HPDE6-E6E7 (cell line): ENCODE data around the gene ITGAL.

Source experiments
- DNase-seq: peaks from one replicate; pipeline ENCODE4 v3.0.0; 2011; ENCODE audit warnings: missing footprints; ENCODE audit errors: extremely low spot score

Gene ITGAL

DNA sequence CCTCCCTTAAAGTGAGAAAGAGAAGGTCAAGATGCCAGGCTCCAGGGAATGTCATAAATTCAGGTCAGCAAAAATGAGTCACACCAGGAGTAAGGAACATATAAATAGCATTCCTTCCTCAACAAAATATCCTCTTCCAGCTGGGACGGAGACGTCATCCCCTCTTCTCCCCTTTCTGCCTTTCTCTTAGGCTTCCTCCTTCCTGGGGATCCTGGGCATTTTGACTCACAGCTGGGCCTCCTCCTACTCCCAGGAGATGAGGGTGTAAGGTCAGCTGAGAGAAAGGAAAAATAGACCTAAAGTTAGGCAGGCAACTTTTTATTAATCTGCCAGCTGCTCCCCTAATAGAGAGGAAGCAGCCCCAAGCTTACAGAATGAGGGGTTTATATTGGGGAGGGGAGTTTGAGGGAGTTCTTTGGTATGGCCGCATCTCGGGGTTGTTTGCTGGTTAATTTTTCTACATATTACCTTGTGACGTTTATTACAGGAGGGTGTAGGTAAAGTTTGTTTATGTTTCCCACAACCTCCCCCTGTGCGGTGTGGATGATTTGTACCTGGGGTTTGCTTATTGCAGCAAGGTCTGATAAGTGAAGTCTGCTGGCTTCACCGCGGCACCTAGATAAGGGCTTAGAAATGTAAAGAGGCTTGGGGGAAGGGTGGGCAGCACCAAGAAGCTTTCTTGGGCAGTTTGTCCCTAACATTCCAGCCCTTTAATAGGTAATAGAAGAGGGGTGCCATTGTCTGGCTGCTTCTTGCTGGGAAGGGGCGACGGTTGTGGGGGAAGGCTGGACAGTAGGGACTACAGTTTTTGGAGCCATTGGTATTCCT, 69.2 kb downstream of the ITGAL start:
- no peak for DNase-seq

- no peak for DNase-seq
Observed at GRCh38 chr16:30543067-30543466, 70.5 kb downstream of the ITGAL start.

DNA sequence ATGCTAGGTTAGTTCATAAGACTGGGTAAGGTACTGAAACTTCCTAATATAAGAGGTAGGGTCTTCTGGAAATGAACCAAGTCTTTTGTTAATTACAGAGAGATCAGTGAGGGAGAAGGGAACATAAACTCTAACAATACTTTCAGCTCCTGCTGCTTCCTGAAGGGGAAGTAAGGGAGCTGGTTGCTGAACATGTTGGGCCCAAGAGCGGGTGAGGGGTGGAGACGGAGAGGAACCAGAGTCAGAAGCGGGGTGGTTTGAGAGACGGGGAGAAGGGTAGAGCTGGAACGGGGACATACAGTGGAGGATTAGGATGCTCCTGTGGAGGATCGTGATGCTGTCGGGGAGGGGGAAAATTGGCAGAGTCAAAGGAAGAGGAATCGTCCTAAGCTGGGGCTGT, 73.6 kb downstream of the ITGAL start:
- no peak for DNase-seq

DNA sequence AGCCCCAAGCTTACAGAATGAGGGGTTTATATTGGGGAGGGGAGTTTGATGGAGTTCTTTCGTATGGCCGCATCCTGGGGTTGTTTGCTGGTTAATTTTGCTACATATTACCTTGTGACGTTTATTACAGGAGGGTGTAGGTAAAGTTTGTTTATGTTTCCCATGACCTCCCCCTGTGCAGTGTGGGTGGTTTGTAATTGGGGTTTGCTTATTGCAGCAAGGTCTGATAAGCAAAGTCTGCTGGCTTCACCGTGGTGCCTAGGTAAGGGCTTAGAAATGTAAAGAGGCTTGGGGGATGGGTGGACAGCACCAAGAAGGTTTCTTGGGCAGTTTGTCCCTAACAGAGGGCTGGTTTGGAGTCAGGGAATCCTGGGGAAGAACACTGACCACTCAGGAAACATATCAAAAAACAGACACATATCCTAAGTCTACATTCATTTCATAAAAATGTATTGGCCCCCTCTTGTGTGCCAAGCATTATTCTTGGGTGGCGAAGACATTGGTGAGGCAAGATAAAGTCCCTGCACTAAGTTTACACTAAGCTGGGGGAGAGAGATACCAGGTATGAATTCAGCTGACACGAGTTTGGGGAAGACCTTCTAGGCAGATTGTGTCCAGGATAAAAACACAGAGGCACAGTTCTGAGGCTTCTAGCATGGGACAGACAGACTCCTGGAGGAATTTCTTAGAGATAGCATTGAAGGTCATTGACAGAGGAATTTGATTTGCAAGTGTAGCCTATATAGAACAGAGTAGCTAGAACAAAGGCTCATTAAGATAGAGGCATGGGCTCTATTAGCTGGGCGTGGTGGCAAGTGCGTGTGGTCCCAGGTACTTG, 76.1 kb downstream of the ITGAL start:
- no peak for DNase-seq

DNA sequence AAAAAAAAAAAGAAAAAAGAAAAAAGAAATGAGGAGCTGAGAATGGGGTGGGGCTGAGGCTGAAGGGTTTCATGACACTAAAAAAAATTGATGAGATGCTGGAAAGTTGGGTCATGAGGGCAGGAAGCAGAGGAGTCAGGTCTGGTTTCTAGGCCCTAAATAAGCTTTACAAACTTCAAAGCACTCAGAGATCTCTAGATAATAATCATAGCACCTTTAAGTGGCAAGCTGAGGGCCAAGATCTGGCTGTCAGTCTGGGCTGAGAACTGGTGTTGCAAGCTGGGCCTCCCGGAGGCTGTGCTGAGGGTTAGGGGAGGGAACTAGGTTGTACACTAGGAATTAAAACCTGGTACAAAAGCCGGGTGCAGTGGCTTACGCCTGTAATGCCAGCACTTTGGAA, 79.2 kb downstream of the ITGAL start:
- DNase-seq, result no peak

DNA sequence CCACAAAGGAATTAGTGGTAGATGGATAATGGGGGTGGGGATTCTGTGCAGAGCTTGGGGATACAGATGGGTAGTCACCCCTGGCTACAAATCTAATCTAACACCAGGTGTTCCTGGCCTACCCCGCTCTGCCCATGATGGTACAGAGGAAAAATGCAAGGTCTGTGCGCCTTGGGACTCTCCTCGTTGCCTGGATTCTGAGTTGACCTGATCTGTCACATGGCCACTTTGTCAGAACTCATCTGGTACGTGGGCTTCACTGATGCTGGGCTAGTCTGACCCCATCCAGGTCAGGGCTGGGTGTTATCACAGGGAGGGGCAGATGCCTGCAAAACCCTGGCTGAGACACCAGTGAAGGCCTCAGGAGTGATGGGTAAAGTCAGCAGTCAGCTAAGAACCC, 80.4 kb downstream of the ITGAL start:
- no peak for DNase-seq

- DNase-seq, result no peak
Observed at GRCh38 chr16:30553393-30553899, 80.9 kb downstream of the ITGAL start.

- DNase-seq, result no peak
Observed at GRCh38 chr16:30554557-30555314, 82.2 kb downstream of the ITGAL start.

DNA sequence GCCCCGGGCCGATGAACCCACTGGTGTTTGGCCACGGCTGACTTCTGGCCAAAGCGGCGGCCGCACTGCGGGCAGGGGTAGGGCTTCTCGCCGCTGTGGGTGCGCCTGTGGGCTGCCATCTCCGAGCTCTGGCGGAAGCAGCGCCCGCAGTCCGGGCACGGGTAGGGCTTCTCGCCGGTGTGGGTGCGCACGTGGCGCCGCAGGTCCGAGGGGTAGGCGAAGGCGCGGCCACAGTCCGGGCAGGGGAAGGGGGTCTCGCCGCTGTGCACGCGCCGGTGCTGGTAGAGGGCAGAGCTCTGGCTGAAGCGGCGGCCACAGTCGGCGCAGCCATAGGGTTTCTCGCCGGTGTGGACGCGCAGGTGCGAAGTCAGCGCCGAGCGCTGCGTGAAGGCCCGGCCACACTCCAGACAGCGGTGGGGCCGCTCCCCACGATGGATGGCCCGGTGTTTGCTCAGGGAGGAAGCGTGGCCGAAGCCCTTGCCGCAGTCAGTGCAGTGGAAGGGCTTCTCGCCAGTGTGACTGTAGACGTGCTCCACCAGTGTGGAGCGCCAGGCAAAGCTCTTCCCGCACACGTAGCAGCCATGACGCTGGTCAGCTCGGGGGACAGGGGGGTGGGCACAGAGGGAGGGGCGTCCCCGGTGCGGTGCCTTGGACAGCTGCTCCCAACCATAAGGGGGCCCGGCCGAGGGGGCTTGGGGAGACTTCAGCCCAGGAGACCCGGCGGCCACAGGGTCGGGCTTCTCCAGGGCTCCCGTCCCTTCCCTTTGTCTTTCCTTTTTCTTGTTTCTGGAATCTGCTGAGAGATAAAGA, 83.0 kb downstream of the ITGAL start:
- no peak for DNase-seq

- DNase-seq, result no peak
Observed at GRCh38 chr16:30556125-30556473, 83.6 kb downstream of the ITGAL start.

DNA sequence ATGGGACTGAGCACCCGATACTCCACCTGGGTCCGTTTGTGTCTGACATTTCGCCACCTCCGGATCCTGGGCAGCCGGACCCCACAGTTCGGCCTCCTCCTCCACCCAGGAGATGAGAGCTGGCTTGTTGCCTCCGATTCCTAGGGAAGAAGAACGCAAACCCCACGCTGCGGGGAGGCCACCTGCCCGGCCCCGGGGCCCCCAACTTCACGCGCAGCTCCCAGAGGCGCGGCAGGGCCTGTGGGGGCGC, 85.1 kb downstream of the ITGAL start:
- no peak for DNase-seq

DNA sequence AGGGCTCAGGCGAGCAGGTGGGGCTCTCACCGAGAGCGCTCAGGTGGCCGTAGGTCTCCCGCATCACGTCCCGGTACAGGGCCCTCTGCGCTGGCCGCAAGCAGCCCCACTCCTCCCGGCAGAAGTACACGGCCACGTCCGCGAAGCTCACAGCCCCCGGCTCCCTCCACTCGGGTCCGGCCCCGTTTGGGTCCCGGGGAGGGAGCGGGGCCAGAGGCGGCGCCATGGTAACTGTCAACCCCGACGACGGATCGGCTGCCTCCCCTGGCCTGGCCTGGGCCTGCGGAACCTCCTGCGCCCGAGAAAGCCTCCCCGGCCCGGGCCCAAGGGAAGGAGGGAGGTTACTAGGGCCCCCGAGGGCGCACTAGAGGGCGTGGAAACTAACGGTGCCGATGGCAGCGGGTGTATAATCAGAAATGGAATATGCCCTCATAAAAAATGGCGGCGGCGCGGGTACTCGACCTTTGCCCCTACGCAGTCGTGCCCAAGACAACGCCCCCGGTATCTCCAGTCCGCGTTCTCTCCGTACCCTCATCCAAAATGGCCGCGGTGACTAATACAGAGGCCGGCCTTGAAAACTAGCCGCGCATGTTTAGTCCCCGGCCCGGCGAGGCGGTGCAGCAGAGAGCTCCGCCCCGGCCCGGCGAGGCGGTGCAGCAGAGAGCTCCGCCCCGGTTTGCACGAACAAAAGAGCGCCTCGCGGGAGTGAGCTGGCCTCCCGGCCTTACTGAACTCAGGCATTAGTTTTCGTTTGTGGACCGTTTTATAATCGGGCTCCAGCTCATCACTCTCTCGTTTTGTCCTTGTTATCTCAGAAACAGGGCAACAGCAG, 85.6 kb downstream of the ITGAL start, which contains the start of gene ZNF764:
Gene ZNF764, minus strand, starts transcription at position 418 of the 832 bp plus-strand sequence. Its CDS starts 192 bp downstream, at position 226.
- DNase-seq, result peak; percentile 97

DNA sequence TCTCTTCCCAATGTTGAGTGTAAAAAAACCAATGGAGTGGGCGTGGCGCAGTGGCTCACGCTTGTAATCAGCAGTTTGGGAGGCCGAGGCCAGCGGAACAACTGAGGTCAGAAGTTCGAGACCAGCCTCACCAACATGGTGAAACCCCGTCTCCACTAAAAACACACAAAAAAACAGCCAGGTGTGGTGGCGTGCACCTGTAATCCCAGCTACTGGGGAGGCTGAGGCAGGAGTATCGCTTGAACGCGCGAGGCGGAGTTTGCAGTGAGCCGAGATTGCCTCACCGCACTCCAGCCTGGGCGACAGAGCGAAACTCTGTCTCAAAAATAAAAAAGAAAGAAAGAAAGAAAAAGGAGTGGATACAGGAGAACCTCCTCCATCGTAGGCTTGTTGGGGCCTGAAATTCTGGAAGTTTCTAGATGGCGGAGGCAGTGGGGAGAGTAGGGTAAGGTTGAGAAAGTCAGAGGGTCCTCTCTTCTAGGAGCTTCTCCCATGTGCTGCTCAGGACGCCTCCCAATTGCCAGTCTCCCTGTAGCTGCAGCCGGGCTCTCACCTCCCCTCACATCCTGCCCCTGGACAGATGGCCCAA, 86.3 kb downstream of the ITGAL start:
- no peak for DNase-seq

DNA sequence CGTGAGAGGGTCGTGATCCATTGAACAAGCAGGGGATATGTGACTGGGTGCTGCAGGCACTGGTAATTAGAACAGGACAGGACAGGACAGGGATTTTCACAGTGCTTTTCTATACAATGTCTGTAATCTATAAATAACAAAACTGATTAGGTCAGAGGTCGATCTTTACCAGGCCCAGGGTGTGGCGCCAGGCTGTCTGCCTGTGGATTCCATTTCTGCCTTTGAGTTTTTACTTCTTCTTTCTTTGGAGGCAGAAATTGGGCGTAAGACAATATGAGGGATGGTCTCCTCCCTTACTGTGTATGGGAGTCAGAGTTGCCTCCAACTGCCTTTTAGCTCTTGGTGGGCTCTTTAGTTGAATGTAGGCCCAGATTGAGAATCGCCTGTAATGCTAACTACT, 87.1 kb downstream of the ITGAL start:
- DNase-seq, result no peak

- no peak for DNase-seq
Observed at GRCh38 chr16:30561089-30561816, 88.7 kb downstream of the ITGAL start.

DNA sequence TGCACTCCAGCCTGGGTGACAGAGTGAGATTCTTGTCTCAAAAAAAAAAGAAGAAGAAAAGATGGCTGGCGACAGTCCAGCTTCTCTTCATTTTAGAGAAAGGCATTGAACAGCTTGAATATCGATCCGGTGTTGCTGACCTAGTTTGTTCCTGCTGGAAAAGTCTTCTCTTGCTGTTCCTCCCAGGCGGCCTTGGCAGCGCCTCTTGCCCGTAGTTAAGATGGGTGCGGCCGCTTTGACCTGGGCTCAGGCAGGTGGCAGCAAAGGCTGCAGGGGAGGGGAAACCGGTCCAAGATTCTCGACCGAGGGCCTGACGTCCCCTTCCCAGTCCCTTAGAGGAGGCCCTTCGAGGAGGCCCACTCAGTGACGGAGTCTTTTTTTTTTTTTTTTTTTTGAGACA, 89.5 kb downstream of the ITGAL start:
- no peak for DNase-seq

DNA sequence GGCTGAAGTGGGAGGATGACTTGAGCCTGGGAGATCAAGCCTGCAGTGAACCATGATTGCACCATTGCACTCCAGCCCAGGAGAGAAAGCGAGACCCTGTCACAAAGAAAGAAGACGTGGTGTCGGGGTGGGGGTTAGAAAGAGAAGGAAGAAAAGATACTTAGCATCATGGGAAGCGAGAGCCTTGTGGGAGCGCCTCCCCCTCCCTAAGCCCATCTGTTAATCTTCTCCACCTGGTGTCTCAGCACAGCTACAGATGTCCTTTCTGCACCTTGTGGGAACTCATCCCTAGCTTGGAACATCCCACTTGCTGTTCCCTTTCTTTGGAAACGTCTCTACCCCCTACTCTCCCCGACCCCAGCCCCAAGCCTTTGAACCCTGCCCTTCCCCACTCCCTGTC, 93.0 kb downstream of the ITGAL start:
- no peak for DNase-seq

GRCh38 chr16:30565984-30566383, 93.4 kb downstream of the ITGAL start:
- no peak for DNase-seq

DNA sequence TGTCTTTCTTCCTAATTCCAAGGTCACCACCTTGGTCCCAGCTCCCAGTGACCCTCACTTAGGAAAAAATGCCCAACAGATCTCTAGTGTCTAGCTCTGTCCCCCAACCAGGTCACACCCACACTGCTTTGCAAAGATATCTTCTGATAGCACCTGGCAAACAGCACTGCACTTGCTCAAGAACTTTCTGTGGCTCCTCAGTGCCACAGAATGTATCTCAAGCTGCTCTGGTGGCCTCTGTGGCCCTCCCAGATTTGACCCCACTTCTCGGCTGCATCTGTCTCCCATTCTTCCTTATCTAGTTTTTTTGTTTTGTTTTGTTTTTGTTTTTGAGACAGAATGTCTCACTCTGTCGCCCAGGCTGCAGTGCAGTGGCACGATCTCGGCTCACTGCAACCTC, 94.0 kb downstream of the ITGAL start:
- no peak for DNase-seq
